ENCODE measurements around the gene MRPS34. TPM values are rescaled to one million over a fixed set of nuclear protein-coding genes. Genes with fewer than 3 reads are reported as not detected.

MRPS34 gene
- total RNA-seq, 1 donor from 2014 or later, result 74.0 TPM

DNA sequence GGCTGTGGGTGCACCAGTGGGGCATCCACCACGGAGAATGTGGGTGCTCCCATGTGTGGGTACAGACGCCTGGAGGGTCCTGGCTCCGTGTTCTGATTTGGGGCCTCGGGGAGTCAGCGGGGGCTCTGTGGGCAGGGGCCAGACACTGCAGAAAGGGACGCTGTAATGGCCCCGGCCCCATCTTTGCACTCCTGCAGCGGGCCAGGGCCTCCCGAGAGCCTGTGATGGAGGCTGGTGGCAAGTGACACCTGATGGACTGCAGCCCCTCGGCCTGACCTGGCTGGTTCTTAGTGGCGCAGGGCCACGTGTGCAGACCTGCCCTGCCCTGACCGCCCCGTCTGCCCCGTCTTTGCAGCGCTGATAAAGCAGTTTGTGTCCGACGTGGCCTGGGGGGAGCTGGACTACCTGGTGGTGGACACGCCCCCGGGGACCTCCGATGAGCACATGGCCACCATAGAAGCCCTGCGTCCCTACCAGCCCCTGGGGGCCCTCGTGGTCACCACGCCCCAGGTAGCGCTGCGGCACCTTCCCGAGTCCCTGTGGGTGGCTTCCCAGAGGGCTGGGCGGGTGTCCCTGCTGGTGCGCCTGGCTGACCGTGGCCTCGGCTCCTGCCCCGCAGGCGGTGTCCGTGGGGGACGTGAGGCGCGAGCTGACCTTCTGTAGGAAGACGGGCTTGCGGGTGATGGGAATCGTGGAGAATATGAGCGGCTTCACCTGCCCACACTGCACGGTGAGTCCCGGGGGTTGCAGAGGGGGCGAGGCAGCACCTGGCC is 14.6 kb upstream of the MRPS34 start:
- no peaks in the 10 kb centered on the region for H3K27me3 ChIP-seq (ENCODE audit: insufficient read depth, low read length)
- peaks cover 4% of the 10 kb centered on the region for H3K4me1 ChIP-seq (ENCODE audit: insufficient read depth, low read length)
- H3K4me3 Mint-ChIP-seq (ENCODE audit: unreplicated experiment), result no peak overlapping the region
- FAIRE-seq, result no peak
- no peak overlapping the region for H3K4me3 ChIP-seq (ENCODE audit: insufficient read depth, low read depth, low read length)
- H3K27ac ChIP-seq (ENCODE audit: low read depth, low read length), result no peak overlapping the region
- H3K4me2 ChIP-seq (ENCODE audit: low read length), result no peak overlapping the region
- peaks cover 2% of the 10 kb centered on the region for H3K36me3 ChIP-seq (ENCODE audit: insufficient read depth, low read length)
- H3K36me3 Mint-ChIP-seq (ENCODE audit: low read depth, unreplicated experiment), result no peaks in the 10 kb centered on the region
- H3K4me1 Mint-ChIP-seq (ENCODE audit: low read depth, unreplicated experiment), result no peaks in the 10 kb centered on the region
- H3K9ac ChIP-seq (ENCODE audit: low read length), result no peak overlapping the region
- DNase-seq (ENCODE audit: low read depth), result no peak
- H3K9me3 Mint-ChIP-seq (ENCODE audit: unreplicated experiment), result no peaks in the 10 kb centered on the region
- no peaks in the 10 kb centered on the region for H3K27me3 Mint-ChIP-seq (ENCODE audit: low read depth, unreplicated experiment)
- H3K9me3 ChIP-seq (ENCODE audit: insufficient read depth, low read depth, low read length), result no peaks in the 10 kb centered on the region
- peaks cover 52% of the 10 kb centered on the region for H3K79me2 ChIP-seq (ENCODE audit: insufficient read depth, low read length)
- no peak overlapping the region for H2AFZ ChIP-seq (ENCODE audit: low read depth, low read length)
- peaks cover 33% of the 10 kb centered on the region for H4K20me1 ChIP-seq (ENCODE audit: insufficient read depth, low read length)
- no peak for TF ChIP-seq EZH2 (IDR thresholded peaks at IDR 0.05; ENCODE audit: insufficient read depth, low read length)
- TF ChIP-seq, protein P1, sequence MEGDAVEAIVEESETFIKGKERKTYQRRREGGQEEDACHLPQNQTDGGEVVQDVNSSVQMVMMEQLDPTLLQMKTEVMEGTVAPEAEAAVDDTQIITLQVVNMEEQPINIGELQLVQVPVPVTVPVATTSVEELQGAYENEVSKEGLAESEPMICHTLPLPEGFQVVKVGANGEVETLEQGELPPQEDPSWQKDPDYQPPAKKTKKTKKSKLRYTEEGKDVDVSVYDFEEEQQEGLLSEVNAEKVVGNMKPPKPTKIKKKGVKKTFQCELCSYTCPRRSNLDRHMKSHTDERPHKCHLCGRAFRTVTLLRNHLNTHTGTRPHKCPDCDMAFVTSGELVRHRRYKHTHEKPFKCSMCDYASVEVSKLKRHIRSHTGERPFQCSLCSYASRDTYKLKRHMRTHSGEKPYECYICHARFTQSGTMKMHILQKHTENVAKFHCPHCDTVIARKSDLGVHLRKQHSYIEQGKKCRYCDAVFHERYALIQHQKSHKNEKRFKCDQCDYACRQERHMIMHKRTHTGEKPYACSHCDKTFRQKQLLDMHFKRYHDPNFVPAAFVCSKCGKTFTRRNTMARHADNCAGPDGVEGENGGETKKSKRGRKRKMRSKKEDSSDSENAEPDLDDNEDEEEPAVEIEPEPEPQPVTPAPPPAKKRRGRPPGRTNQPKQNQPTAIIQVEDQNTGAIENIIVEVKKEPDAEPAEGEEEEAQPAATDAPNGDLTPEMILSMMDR (IDR thresholded peaks at IDR 0.05; ENCODE audit: insufficient read depth, low read depth, low read length), result no peak
- no peak overlapping the region for H3K27ac Mint-ChIP-seq (ENCODE audit: unreplicated experiment)

DNA sequence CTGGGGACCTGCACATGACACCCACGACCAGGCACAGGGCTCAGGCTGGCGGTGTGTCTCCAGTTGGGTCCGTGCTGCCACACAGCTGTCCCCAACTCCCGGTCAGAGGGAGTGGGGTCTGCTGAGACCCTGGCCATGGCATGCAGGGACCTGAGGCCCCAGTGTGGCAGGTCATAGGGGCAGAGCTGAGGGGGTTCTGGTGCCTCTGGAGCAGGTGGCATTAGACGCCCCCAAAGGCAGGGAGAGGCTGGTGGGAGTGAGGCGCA is 14.1 kb upstream of the MRPS34 start:
- peaks cover 34% of the 10 kb centered on the region for H4K20me1 ChIP-seq (ENCODE audit: insufficient read depth, low read length)
- no peak overlapping the region for H2AFZ ChIP-seq (ENCODE audit: low read depth, low read length)
- H3K4me3 ChIP-seq (ENCODE audit: insufficient read depth, low read depth, low read length), result no peak overlapping the region
- peaks cover 4% of the 10 kb centered on the region for H3K4me1 ChIP-seq (ENCODE audit: insufficient read depth, low read length)
- TF ChIP-seq, protein P1 (IDR thresholded peaks at IDR 0.05; ENCODE audit: insufficient read depth, low read depth, low read length), result no peak
- no peak for TF ChIP-seq EZH2 (IDR thresholded peaks at IDR 0.05; ENCODE audit: insufficient read depth, low read length)
- no peaks in the 10 kb centered on the region for H3K9me3 ChIP-seq (ENCODE audit: insufficient read depth, low read depth, low read length)
- H3K27ac ChIP-seq (ENCODE audit: low read depth, low read length), result no peak overlapping the region
- H3K9ac ChIP-seq (ENCODE audit: low read length), result no peak overlapping the region
- H3K9me3 Mint-ChIP-seq (ENCODE audit: unreplicated experiment), result no peaks in the 10 kb centered on the region
- no peaks in the 10 kb centered on the region for H3K36me3 Mint-ChIP-seq (ENCODE audit: low read depth, unreplicated experiment)
- H3K4me1 Mint-ChIP-seq (ENCODE audit: low read depth, unreplicated experiment), result no peaks in the 10 kb centered on the region
- peaks cover 2% of the 10 kb centered on the region for H3K36me3 ChIP-seq (ENCODE audit: insufficient read depth, low read length)
- no peak overlapping the region for H3K4me3 Mint-ChIP-seq (ENCODE audit: unreplicated experiment)
- H3K27ac Mint-ChIP-seq (ENCODE audit: unreplicated experiment), result no peak overlapping the region
- no peaks in the 10 kb centered on the region for H3K27me3 Mint-ChIP-seq (ENCODE audit: low read depth, unreplicated experiment)
- no peaks in the 10 kb centered on the region for H3K27me3 ChIP-seq (ENCODE audit: insufficient read depth, low read length)
- DNase-seq (ENCODE audit: low read depth), result no peak
- no peak for FAIRE-seq
- H3K4me2 ChIP-seq (ENCODE audit: low read length), result no peak overlapping the region
- H3K79me2 ChIP-seq (ENCODE audit: insufficient read depth, low read length), result peaks cover 55% of the 10 kb centered on the region

All from astrocyte (in vitro differentiated cells and primary cell).